ENCODE data around the gene MED15. TPM values are rescaled to one million over a fixed set of nuclear protein-coding genes. Genes with fewer than 3 reads are reported as not detected.

Gene MED15
- total RNA-seq, 4 donors from 2014 or later = 40.3 to 69.6 (median 49.2) TPM

- H3K4me3 ChIP-seq (ENCODE audit: low read depth, poor library complexity, severe bottlenecking) = no peak overlapping the region
- no peak for DNase-seq (ENCODE audit: low spot score in 2 of 2)
- TF ChIP-seq POLR2A (IDR thresholded peaks at IDR 0.05) (no peak), CTCF (IDR thresholded peaks at IDR 0.05) (no peak)
- 70 to 79% methylated on average over 5 of the region's 5 CpGs for WGBS, 2 donors
- intact Hi-C loops (cut with DNase I; ENCODE audit: low total_unique reads) = no loop called here
Measured at GRCh38 chr22:20624161-20624616, 116.8 kb downstream of the MED15 start.

- 84 to 87% methylated on average over 4 of the region's 4 CpGs for WGBS, 2 donors
- no peak for TF ChIP-seq CTCF (IDR thresholded peaks at IDR 0.05)
- TF ChIP-seq POLR2A (IDR thresholded peaks at IDR 0.05) = no peak
Measured at GRCh38 chr22:20625270-20625669, 117.9 kb downstream of the MED15 start.

GRCh38 chr22:20626811-20627210 is 119.4 kb downstream of the MED15 start:
- intact Hi-C loops (cut with DNase I; ENCODE audit: low total_unique reads) = no loop called here
- no peak overlapping the region for H3K4me3 ChIP-seq (ENCODE audit: low read depth, poor library complexity, severe bottlenecking)
- 89 to 94% methylated on average over 4 of the region's 4 CpGs for WGBS, 2 donors
- DNase-seq (ENCODE audit: low spot score in 2 of 2) = no peak
- TF ChIP-seq POLR2A (IDR thresholded peaks at IDR 0.05) (no peak), CTCF (IDR thresholded peaks at IDR 0.05) (no peak)

More at GRCh38 chr22:20625270-20625669, 117.9 kb downstream of the MED15 start:
- intact Hi-C loops (cut with DNase I; ENCODE audit: low total_unique reads) = no loop called here
- no peak for DNase-seq (ENCODE audit: low spot score in 2 of 2)
- no peak overlapping the region for H3K4me3 ChIP-seq (ENCODE audit: low read depth, poor library complexity, severe bottlenecking)

GRCh38 chr22:20627432-20627831 is 120.0 kb downstream of the MED15 start:
- DNase-seq (ENCODE audit: low spot score in 2 of 2) = no peak
- intact Hi-C loops (cut with DNase I; ENCODE audit: low total_unique reads) = no loop called here
- TF ChIP-seq POLR2A (IDR thresholded peaks at IDR 0.05) = no peak
- no peak for TF ChIP-seq CTCF (IDR thresholded peaks at IDR 0.05)
- H3K4me3 ChIP-seq (ENCODE audit: low read depth, poor library complexity, severe bottlenecking) = no peak overlapping the region
- WGBS, 2 donors = 89 to 90% methylated on average over 5 of the region's 5 CpGs

- intact Hi-C loops (cut with DNase I; ENCODE audit: low total_unique reads) = no loop called here
- no peak for TF ChIP-seq POLR2A (IDR thresholded peaks at IDR 0.05)
- no peak for TF ChIP-seq CTCF (IDR thresholded peaks at IDR 0.05)
- 86% methylated on average over 9 of the region's 9 CpGs for WGBS, 2 donors
- H3K4me3 ChIP-seq (ENCODE audit: low read depth, poor library complexity, severe bottlenecking) = no peak overlapping the region
- DNase-seq (ENCODE audit: low spot score in 2 of 2) = no peak
Measured at GRCh38 chr22:20628081-20628939, 120.9 kb downstream of the MED15 start.

Data from lower leg skin (tissue), 4 donors.